Measurements from ENCODE around the gene NES.

The NES gene

DNA sequence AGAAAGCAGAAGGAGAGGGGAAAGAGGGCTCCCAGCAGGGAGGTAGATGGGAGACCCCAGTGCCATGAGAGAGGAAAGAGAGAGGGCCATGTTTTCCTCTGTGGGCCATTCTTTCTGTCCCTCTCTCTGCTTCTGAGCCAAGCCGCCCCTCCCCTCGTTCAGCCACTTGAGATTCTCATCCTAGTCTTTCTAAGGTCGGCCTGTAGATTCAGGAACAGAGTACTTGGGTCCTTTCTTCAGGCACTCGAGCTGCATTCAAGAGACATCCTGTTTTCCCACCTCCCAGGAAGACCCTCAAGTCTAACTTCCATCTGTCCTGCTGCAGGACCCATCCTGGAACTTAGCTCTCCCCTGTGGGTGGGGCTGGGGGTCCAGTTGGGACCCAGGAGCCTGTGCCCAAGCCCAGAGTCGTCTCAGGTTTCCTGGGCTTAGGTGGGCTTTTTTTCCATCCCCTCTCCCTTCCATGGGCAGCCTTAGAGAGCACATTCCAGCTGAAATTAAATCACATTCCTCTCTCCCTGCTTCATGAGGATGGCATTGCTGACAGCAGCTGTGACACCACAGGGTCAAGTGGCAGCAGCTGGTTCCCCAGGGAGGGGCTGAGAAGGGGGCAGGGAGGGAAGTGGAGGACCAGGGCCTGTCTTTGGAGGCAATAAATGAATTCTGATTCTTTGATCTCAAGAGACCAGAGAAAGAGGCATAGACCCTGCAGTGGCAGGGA lies 13.0 kb downstream of the NES start:
- H3K4me3 ChIP-seq: peak overlapping the region; percentile 43
- peak overlapping the region; percentile 91 for H3K4me2 ChIP-seq
- H3K36me3 ChIP-seq: no peaks in the 10 kb centered on the region
- peak overlapping the region; percentile 66 for H3K9ac ChIP-seq
- H3K27me3 ChIP-seq: peaks cover under 1% of the 10 kb centered on the region; the same call in 1 of the 2 replicates
- TF ChIP-seq Cebpa-rat (IDR thresholded peaks at IDR 0.05): no peak
- H3K4me1 ChIP-seq: peaks cover 100% of the 10 kb centered on the region
- H3K27ac ChIP-seq: peak overlapping the region; percentile 71
- no peaks in the 10 kb centered on the region for H4K20me1 ChIP-seq
- H3K9me3 ChIP-seq: no peaks in the 10 kb centered on the region

DNA sequence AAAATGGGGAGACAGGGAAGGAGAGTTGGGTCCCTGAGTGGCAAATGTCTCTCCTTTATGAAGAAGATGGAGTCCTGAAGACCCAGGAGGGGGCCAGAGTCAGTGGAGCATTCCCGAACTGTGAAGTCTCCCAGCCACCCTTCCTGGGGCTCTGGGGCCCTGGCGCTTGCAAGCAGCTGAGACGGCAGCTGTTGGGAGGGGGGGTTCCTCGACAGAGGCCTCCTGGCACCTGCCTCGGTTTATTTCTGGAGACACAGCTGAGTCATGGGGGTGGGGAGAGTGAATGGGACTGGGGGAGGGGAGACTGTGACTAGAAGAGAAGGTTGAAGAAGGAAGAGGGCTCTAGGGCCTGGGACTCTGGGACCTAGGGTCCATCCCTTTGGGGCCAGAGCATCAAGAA lies 14.0 kb downstream of the NES start:
- Histone ChIP-seq H3K4me2 (peak overlapping the region; percentile 91), H4K20me1 (no peaks in the 10 kb centered on the region), H3K27me3 (peaks cover 11% of the 10 kb centered on the region), H3K36me3 (no peaks in the 10 kb centered on the region), H3K4me1 (peaks cover 95% of the 10 kb centered on the region), H3K9ac (peak overlapping the region; percentile 66; the same call in 1 of the 2 replicates), H3K27ac (peak overlapping the region; percentile 71), H3K9me3 (no peaks in the 10 kb centered on the region), H3K4me3 (peak overlapping the region; percentile 24; the same call in 1 of the 2 replicates)
- no peak for TF ChIP-seq Cebpa-rat (IDR thresholded peaks at IDR 0.05)

DNA sequence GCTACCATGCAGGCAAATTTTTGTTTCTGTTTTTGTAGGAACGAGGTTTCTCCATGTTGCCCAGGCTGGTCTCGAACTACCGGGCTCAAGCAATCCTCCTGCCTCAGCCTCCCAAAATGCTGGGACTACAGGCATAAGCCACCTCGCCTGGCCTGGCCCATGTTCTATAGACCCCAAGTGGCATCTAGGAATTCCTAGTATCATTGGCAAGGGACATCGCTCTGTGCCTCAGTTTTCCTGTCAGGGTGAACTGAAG lies 14.5 kb downstream of the NES start:
- H3K4me1 ChIP-seq: peaks cover 94% of the 10 kb centered on the region

DNA sequence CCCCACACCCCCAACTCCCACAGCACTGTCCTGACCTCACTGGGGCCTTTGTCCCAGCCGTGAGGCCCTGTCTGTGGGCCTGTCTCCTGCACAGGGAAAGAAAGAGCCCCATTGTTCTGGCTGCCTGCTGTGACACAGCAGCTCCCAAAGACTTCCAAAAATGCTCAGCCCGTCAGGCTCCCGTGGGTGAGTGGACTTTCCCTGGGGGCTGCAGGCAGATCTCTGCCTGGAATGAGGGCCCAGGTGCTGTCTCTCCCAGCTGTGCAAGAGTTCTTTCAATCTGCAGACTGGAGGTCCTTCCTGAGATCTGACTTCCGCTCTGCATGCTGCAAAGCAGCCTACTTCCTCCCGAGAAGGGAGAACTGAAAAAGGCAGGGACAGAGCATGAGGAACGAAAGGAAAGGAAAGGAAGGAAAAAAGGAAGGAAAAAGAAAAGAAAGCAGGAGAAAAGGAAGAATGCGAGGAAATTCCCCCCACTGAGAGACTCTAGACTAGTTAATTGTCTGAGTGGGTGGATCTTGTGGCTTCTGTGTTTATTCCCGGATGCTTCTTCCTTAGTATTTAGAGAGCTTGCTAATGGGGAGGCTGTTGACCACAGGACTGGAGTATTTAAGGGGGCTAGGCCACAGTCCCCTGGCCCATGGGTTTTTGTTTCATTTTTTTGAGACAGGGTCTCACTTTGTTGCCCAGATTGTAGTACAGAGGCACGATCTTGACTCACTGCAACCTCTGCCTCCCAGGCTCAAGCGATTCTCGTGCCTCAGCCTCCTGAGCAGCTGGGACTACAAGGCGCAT lies 15.0 kb downstream of the NES start:
- peaks cover 21% of the 10 kb centered on the region for H3K27me3 ChIP-seq
- no peaks in the 10 kb centered on the region for H3K9me3 ChIP-seq
- H4K20me1 ChIP-seq: peaks cover 1% of the 10 kb centered on the region
- H3K9ac ChIP-seq: peak overlapping the region; percentile 27; the same call in 1 of the 2 replicates
- peaks cover 94% of the 10 kb centered on the region for H3K4me1 ChIP-seq
- no peaks in the 10 kb centered on the region for H3K36me3 ChIP-seq
- peak overlapping the region; percentile 71 for H3K27ac ChIP-seq
- TF ChIP-seq Cebpa-rat (IDR thresholded peaks at IDR 0.05): no peak
- H3K4me3 ChIP-seq: no peak overlapping the region
- H3K4me2 ChIP-seq: peak overlapping the region; percentile 91

More for the DNA sequence above, 14.5 kb downstream of the NES start:
- peaks cover 16% of the 10 kb centered on the region for H3K27me3 ChIP-seq
- peak overlapping the region; percentile 27; the same call in 1 of the 2 replicates for H3K9ac ChIP-seq
- no peak for TF ChIP-seq Cebpa-rat (IDR thresholded peaks at IDR 0.05)
- no peaks in the 10 kb centered on the region for H3K36me3 ChIP-seq
- peak overlapping the region; percentile 71 for H3K27ac ChIP-seq
- no peaks in the 10 kb centered on the region for H3K9me3 ChIP-seq
- no peaks in the 10 kb centered on the region for H4K20me1 ChIP-seq
- peak overlapping the region; percentile 91 for H3K4me2 ChIP-seq
- H3K4me3 ChIP-seq: 0 out of 2 replicates have a peak overlapping the region, but pooled peaks have one; percentile 24

DNA sequence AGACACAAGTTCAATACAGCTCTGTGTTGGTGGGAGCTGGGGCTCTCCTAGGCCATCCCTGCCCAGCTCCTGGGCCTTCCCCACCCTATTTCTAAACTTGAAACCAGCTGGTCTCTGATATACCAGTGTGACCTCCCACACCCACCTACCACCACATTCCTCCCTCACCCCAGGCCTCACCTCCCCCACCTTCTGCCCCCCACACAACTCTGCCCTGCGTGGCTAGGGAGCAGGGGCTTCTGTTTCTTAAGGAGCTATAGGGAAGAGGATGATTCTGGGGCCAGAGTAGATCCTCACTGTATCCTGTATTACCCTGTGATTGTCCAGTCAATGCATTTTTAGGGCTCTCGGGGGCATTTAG lies 16.5 kb downstream of the NES start:
- Histone ChIP-seq H3K36me3 (no peaks in the 10 kb centered on the region), H3K4me3 (no peak overlapping the region), H3K27ac (peak overlapping the region; percentile 71), H3K27me3 (peaks cover 36% of the 10 kb centered on the region), H3K9me3 (no peaks in the 10 kb centered on the region), H4K20me1 (peaks cover 16% of the 10 kb centered on the region), H3K4me1 (peaks cover 86% of the 10 kb centered on the region), H3K9ac (no peak overlapping the region; the same call in 1 of the 2 replicates), H3K4me2 (peak overlapping the region; percentile 91)
- no peak for TF ChIP-seq Cebpa-rat (IDR thresholded peaks at IDR 0.05)

DNA sequence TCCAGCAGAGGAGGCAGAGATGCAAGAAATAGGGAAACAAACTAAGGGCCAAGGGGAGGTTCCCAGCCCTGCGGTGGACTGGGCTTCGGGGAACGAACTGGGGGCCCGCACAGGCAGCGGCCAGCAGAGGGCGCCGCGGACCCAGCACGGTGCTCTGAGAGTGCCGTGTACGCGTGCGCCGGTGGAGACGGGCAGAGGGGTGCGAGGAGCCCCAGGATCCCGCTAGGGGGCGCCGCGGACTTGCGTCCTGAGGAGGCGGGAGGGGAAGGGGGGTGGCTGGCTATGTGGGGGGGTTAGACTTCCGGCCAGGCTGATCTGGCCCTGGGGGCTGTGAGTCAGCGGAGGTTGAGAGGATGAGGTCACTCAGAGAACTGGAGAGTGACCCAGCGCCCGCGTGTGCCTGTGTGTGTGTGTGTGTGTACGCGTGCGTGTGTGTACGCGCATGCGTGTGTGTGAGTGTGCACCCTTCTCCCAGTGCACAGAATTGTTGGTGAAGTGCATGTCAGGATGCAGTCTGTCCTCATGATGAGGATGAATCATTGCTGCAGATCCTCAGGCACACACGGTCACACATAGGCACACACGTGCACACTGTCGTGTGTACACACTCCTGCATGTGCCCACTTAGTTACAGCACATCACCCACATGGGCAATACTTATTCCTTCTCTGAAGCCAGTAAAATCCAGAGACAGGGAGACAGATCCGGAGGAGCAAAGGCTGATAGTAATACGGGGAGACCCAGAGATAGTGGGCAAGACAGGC lies 17.0 kb downstream of the NES start:
- H3K27ac ChIP-seq: peak overlapping the region; percentile 71
- TF ChIP-seq Cebpa-rat (IDR thresholded peaks at IDR 0.05): no peak
- H3K36me3 ChIP-seq: no peaks in the 10 kb centered on the region
- peaks cover 41% of the 10 kb centered on the region for H3K27me3 ChIP-seq
- H3K4me3 ChIP-seq: no peak overlapping the region
- H3K9ac ChIP-seq: no peak overlapping the region; the same call in 1 of the 2 replicates
- H3K4me2 ChIP-seq: peak overlapping the region; percentile 91
- peaks cover 80% of the 10 kb centered on the region for H3K4me1 ChIP-seq
- H4K20me1 ChIP-seq: peaks cover 21% of the 10 kb centered on the region
- no peaks in the 10 kb centered on the region for H3K9me3 ChIP-seq

DNA sequence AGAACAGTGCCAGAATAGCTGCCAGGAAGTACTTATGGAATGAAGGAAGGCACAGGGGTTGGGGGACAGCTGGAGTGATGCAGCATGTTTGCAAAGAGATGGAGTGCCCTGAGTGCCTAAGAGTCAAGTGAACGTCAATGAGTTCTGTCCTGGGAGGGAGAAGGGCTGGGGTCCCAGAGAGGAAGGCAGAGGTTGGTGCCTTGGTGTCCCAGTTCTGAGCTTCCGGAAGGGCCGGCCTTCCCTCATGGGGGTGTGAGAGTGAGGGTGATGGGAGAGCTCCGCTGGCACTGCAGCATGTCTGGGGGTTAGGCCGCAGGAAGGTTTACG lies 17.6 kb downstream of the NES start:
- peak overlapping the region; percentile 91 for H3K4me2 ChIP-seq
- H3K9me3 ChIP-seq: no peaks in the 10 kb centered on the region
- H3K9ac ChIP-seq: no peak overlapping the region
- peaks cover 75% of the 10 kb centered on the region for H3K4me1 ChIP-seq
- no peaks in the 10 kb centered on the region for H3K36me3 ChIP-seq
- H3K27me3 ChIP-seq: peaks cover 47% of the 10 kb centered on the region
- peaks cover 27% of the 10 kb centered on the region for H4K20me1 ChIP-seq
- TF ChIP-seq Cebpa-rat (IDR thresholded peaks at IDR 0.05): no peak
- H3K27ac ChIP-seq: no peak overlapping the region
- no peak overlapping the region for H3K4me3 ChIP-seq

DNA sequence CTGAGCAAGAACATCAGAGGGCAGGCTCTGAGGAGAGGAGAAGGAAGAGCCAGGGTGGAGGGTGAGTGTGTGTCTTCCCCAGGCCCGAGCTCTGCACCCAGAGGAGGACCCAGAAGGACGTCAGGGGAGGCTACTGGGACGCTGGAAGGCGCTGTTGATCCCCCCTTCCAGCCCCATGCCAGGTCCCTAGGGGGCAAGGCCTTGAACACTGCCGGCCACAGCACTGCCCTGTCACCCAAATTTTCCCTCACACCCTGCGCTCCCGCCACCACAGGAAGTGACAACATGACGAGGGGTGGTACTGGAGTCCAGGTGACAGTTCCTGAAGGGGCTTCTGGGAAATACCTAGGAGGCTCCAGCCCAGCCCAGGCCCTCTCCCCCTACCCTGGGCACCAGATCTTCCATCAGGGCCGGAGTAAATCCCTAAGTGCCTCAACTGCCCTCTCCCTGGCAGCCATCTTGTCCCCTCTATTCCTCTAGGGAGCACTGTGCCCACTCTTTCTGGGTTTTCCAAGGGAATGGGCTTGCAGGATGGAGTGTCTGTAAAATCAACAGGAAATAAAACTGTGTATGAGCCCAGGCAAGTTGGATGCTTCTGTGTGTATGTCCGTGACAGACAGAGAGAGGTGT lies 18.1 kb downstream of the NES start:
- Histone ChIP-seq H3K4me2 (peak overlapping the region; percentile 91), H3K9me3 (no peaks in the 10 kb centered on the region), H4K20me1 (peaks cover 33% of the 10 kb centered on the region), H3K4me3 (no peak overlapping the region), H3K4me1 (peaks cover 69% of the 10 kb centered on the region), H3K27ac (no peak overlapping the region), H3K9ac (no peak overlapping the region), H3K36me3 (no peaks in the 10 kb centered on the region), H3K27me3 (peaks cover 52% of the 10 kb centered on the region)
- no peak for TF ChIP-seq Cebpa-rat (IDR thresholded peaks at IDR 0.05)

DNA sequence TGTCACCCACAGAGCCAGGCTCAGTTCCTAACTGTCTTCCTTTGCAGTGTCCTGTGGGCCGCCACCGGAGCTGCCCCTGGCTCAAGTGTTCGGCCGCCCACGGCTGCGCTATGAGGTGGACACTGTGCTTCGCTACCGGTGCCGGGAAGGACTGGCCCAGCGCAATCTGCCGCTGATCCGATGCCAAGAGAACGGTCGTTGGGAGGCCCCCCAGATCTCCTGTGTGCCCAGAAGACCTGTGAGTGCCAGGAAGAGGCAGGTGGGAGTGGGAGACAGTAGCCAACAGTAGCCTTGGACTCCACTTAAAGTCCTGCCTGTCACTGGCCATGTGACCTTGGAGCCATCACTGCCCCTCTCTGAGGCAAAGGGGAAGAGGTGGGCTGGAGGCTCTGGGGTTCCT lies 18.7 kb downstream of the NES start:
- H3K4me2 ChIP-seq: no peak overlapping the region; the same call in 1 of the 2 replicates
- peaks cover 58% of the 10 kb centered on the region for H3K27me3 ChIP-seq
- no peak overlapping the region for H3K4me3 ChIP-seq
- no peak overlapping the region for H3K9ac ChIP-seq
- no peak for TF ChIP-seq Cebpa-rat (IDR thresholded peaks at IDR 0.05)
- no peaks in the 10 kb centered on the region for H3K9me3 ChIP-seq
- H3K36me3 ChIP-seq: no peaks in the 10 kb centered on the region
- H3K27ac ChIP-seq: no peak overlapping the region
- H4K20me1 ChIP-seq: peaks cover 38% of the 10 kb centered on the region
- H3K4me1 ChIP-seq: peaks cover 64% of the 10 kb centered on the region
